Adrenal gland (tissue), 19 donors: ENCODE measurements around the gene PRAF2. TPM values are rescaled to one million over a fixed set of nuclear protein-coding genes. Genes with fewer than 3 reads are reported as not detected.

Experiments used
- DNase-seq, 7 donors: peaks; one replicate each; pipeline ENCODE4 v3.0.0-alpha.2; 2019 to 2020
- H3K27ac ChIP-seq, 5 donors: fragments of 200-600 bp; sonication (generic) in 4 of 5; 1 replicate in 3 of 5; 2 replicates in 2 of 5; pipeline versions ENCODE4 v1.5.1 to v1.8.0; 2016 to 2020; ENCODE audit warnings: mild to moderate bottlenecking in 1 of 5
- H3K27me3 ChIP-seq: fragments of 200-600 bp; 2 replicates; pipeline ENCODE4 v1.8.0; 2021
- H3K36me3 ChIP-seq, 2 donors: fragments of 200-600 bp; replicated peaks in 1 of 2; 1 replicate in 1 of 2; 2 replicates in 1 of 2; pipeline versions ENCODE4 v1.5.1 to v1.8.0; 2018 to 2022
- H3K4me1 ChIP-seq, 2 donors: fragments of 200-600 bp; replicated peaks in 1 of 2; 1 replicate in 1 of 2; 2 replicates in 1 of 2; pipeline versions ENCODE4 v1.5.1 to v1.8.0; 2018 to 2021
- H3K4me3 ChIP-seq, 4 donors: fragments of 200-600 bp; sonication (generic) in 3 of 4; one replicate each; pipeline ENCODE4 v1.5.1; 2016 to 2018
- H3K9me3 ChIP-seq, 3 donors: fragments of 200-600 bp; sonication (generic) in 1 of 3; replicated peaks in 1 of 3; 1 replicate in 2 of 3; 2 replicates in 1 of 3; pipeline versions ENCODE4 v1.5.1 to v1.8.0; 2016 to 2021
- CTCF ChIP-seq, 6 experiments: fragments of 450-650 bp in 4 of 6; fragments of 200-600 bp in 2 of 6; sonication (generic) in 1 of 6; IDR thresholded peaks; 1 replicate in 5 of 6; 2 replicates in 1 of 6; pipeline versions ENCODE4 v1.5.1 to v1.8.0; 2016 to 2021; ENCODE audit warnings: antibody characterized with exemption in 6 of 6, mild to moderate bottlenecking in 2 of 6, moderate library complexity in 1 of 6
- POLR2A ChIP-seq, 2 donors: fragments of 450-650 bp; IDR thresholded peaks; one replicate each; pipeline ENCODE4 v1.6.1; 2017; ENCODE audit warnings: antibody characterized with exemption in 2 of 2, mild to moderate bottlenecking in 2 of 2, moderate library complexity in 1 of 2
- WGBS, 4 donors: extraction: QIAGEN DNeasy Blood & Tissue Kit in 2 of 4; methylation state at CpG; one replicate each; pipeline versions ENCODE4 v1.1.5 to v1.1.7; 2013 to 2017; 5-methylcytosine and 5-hydroxymethylcytosine counted together
- intact Hi-C, 2 donors: fragments of 100-400 bp; cut with DNase I; formaldehyde crosslinking; loops; one replicate each; pipeline versions ENCODE4 v1.14.1 to v1.15.0; 2022 to 2023
- long read RNA-seq, 10 donors: library from polyadenylated mRNA in 3 of 10; unstranded in 2 of 10; stranded (forward) in 1 of 10; transcript quantifications; one replicate each; pipeline ENCODE4 v2.0.0 and lab custom pipeline, GENCODE V29; 2021 to 2026
- polyA plus RNA-seq, 3 donors: library from polyadenylated mRNA; stranded (reverse); fragments of 200-250 nt in 2 of 3; fragments of 350-450 nt in 1 of 3; fragmentation: Illumina TruSeq in 1 of 3; extraction: RNeasy Lipid Tissue Mini Kit (QIAGEN cat#74804) in 1 of 3; gene quantifications; one replicate each; pipeline ENCODE4 v1.2.3, GENCODE V29; 2013 to 2014
- total RNA-seq, 9 donors: library from RNA; depleted of rRNA in 4 of 9; stranded (reverse); fragments of >200 nt in 4 of 9; fragments of 120-200 nt in 1 of 9; fragmentation: NEBNext Ultra II Directional in 1 of 9; extraction: Animal tissue kit (Norgen Biotek cat#: 25700) in 1 of 9; gene quantifications; one replicate each; pipeline versions ENCODE4 v1.1.0 to v1.2.4, GENCODE V29; 2013 to 2023
- donor health status: healthy with polysubstance abuse.
- donor health status: Bipolar disorder and iron deficiency.
- donor health status: DM: yes; HTN: yes; CAD: no.
- donor health status: DM: no; HTN: no; CAD: no.
- donor health status: DM: no; HTN: no; CAD: no.
- donor health status: DM: yes; HTN: yes; CAD: no.

Gene PRAF2
- total RNA-seq (10 to 100 TPM in 8 of 9 donors, 1 to 10 TPM in 1; 9.7 to 44.5 (median 34.4) TPM), polyA plus RNA-seq (100 to 1,000 TPM in 1 of 3 donors, 10 to 100 TPM in 2; 66.0 to 100 (median 85.5) TPM)
- long read RNA-seq, donor 1, transcript PRAF2-202 (3 exons, 1,334 nt): major isoform, 29 of 31 reads
- long read RNA-seq, donor 1, partial matches to known transcripts: 0 of 31 reads
- long read RNA-seq, donor 1, other reads (novel, unspliced or antisense): 0 of 31 reads
- long read RNA-seq, donor 2, transcript PRAF2-202 (3 exons, 1,334 nt): major isoform, 19 of 39 reads
- long read RNA-seq, donor 2, partial matches to known transcripts: 20 of 39 reads
- long read RNA-seq, donor 2, other reads (novel, unspliced or antisense): 0 of 39 reads
- long read RNA-seq, donor 3, transcript PRAF2-202 (3 exons, 1,334 nt): major isoform, 31 of 50 reads
- long read RNA-seq, donor 3, partial matches to known transcripts: 18 of 50 reads
- long read RNA-seq, donor 3, other reads (novel, unspliced or antisense): 0 of 50 reads
- long read RNA-seq, donor 4, transcript PRAF2-202 (3 exons, 1,334 nt): major isoform, 21 of 21 reads
- long read RNA-seq, donor 4, partial matches to known transcripts: 0 of 21 reads
- long read RNA-seq, donor 4, other reads (novel, unspliced or antisense): 0 of 21 reads
- long read RNA-seq, donor 5, transcript PRAF2-202 (3 exons, 1,334 nt): major isoform, 55 of 65 reads
- long read RNA-seq, donor 5, partial matches to known transcripts: 0 of 65 reads
- long read RNA-seq, donor 5, other reads (novel, unspliced or antisense): 8 of 65 reads
- long read RNA-seq, donor 6, transcript PRAF2-202 (3 exons, 1,334 nt): major isoform, 16 of 17 reads
- long read RNA-seq, donor 6, partial matches to known transcripts: 0 of 17 reads
- long read RNA-seq, donor 6, other reads (novel, unspliced or antisense): 0 of 17 reads
- long read RNA-seq, donor 7, transcript PRAF2-202 (3 exons, 1,334 nt): major isoform, 24 of 25 reads
- long read RNA-seq, donor 7, partial matches to known transcripts: 0 of 25 reads
- long read RNA-seq, donor 7, other reads (novel, unspliced or antisense): 0 of 25 reads
- long read RNA-seq, donor 8, transcript PRAF2-202 (3 exons, 1,334 nt): major isoform, 37 of 40 reads
- long read RNA-seq, donor 8, partial matches to known transcripts: 0 of 40 reads
- long read RNA-seq, donor 8, other reads (novel, unspliced or antisense): 0 of 40 reads
- long read RNA-seq, donor 9, transcript PRAF2-202 (3 exons, 1,334 nt): major isoform, 20 of 35 reads
- long read RNA-seq, donor 9, partial matches to known transcripts: 12 of 35 reads
- long read RNA-seq, donor 9, other reads (novel, unspliced or antisense): 0 of 35 reads
- long read RNA-seq, donor 10, transcript PRAF2-202 (3 exons, 1,334 nt): major isoform, 9 of 9 reads
- long read RNA-seq, donor 10, partial matches to known transcripts: 0 of 9 reads
- long read RNA-seq, donor 10, other reads (novel, unspliced or antisense): 0 of 9 reads

GRCh38 chrX:49073601-49074575, at the start of gene PRAF2:
TSS of gene PRAF2 (minus strand) at chrX:49074002. CDS start at chrX:49073987, 15 bp downstream.
- peak; percentile 90 to 97 (median 94) for DNase-seq
- no peaks in the 10 kb centered on the region for H3K27me3 ChIP-seq
- H3K27ac ChIP-seq: peak within 1 kb of the TSS; percentile 30 to 88 (median 78)
- intact Hi-C loops: no loop called here
- no peaks in the 10 kb centered on the region for H3K9me3 ChIP-seq
- H3K4me1 ChIP-seq: peaks cover 0 to 3% of the 10 kb centered on the region in 2 donors
- peaks cover 0 to 5% of the 10 kb centered on the region in 2 donors for H3K36me3 ChIP-seq
- H3K4me3 ChIP-seq: peak within 1 kb of the TSS in 1 of 4 donors; percentile 55
- peak in 1 of 6 experiments; percentile 21 for TF ChIP-seq CTCF (IDR thresholded peaks at IDR 0.05)
- peak; percentile 47 to 60 for TF ChIP-seq POLR2A (IDR thresholded peaks at IDR 0.05)
- 1 to 62% (median 25%) methylated on average over 3 to 61 of the region's 61 CpGs for WGBS, 4 donors

GRCh38 chrX:49122499-49122898, 48.7 kb upstream of the PRAF2 start:
- Histone ChIP-seq H3K27me3 (no peaks in the 10 kb centered on the region), H3K36me3 (peaks cover 0 to 7% of the 10 kb centered on the region in 2 donors), H3K9me3 (no peaks in the 10 kb centered on the region), H3K4me1 (no peaks in the 10 kb centered on the region), H3K27ac (no peak overlapping the region), H3K4me3 (peak overlapping the region in 1 of 4 donors; percentile 67)
- no peak for TF ChIP-seq CTCF (IDR thresholded peaks at IDR 0.05)
- no peak for TF ChIP-seq POLR2A (IDR thresholded peaks at IDR 0.05)
- intact Hi-C loops: no loop called here
- WGBS, 4 donors: 59 to 80% (median 74%) methylated on average over 2 to 5 of the region's 5 CpGs
- DNase-seq: no peak

GRCh38 chrX:49120091-49120490, 46.3 kb upstream of the PRAF2 start:
- H3K36me3 ChIP-seq: peaks cover 0 to 17% of the 10 kb centered on the region in 2 donors
- H3K9me3 ChIP-seq: no peaks in the 10 kb centered on the region
- H3K4me1 ChIP-seq: no peaks in the 10 kb centered on the region
- no peak for TF ChIP-seq POLR2A (IDR thresholded peaks at IDR 0.05)
- TF ChIP-seq CTCF (IDR thresholded peaks at IDR 0.05): no peak
- no peak for DNase-seq
- H3K27me3 ChIP-seq: no peaks in the 10 kb centered on the region
- intact Hi-C loops: no loop called here
- H3K27ac ChIP-seq: no peak overlapping the region
- WGBS, 4 donors: 67 to 92% (median 83%) methylated on average over 1 of the region's 1 CpG
- H3K4me3 ChIP-seq: no peak overlapping the region
